HG02938 (cell line): ENCODE measurements around the gene C9orf50.

Source experiments
- ATAC-seq: cut with Tn5 transposase; IDR thresholded peaks from one replicate; pipeline ENCODE4 v1.9.1; 2021; ENCODE audit warnings: mild to moderate bottlenecking, moderate library complexity; ENCODE audit not compliant: unreplicated experiment

C9orf50 gene

DNA sequence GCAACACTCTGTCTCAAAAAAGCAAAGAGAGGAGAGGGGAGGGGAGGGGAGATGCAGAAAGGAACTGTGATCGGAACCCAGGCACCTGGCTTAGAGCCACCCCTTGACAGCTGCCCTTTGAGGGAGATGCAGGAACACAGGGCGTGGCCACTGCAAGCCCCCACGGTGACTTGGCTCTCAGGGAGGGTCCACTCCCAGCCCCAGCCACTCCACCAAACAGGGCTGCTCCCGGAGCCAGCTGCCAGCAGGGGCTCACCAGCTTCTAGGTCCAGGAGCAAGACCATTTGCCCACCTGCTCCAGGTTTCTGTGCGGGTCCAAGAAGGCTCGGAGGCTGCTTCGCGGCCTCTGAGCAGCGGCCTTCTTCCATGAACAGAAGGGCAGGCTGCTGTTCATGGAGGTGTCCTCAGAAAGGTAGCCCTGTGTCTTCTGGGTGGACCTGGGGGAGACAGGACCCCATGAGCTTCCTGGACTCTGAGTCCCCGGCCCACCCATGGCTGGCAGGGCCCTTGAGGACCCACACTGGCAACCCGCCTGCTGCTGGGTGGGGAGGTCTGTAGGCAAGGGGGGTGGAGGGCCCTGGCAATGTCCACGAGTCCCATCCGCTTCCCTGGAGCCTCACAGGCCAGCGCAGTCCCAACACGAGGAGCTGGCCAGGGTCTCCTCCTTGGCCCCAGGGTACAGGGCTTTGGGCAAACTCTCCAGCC lies 7.9 kb downstream of the C9orf50 start:
- no peak for ATAC-seq

DNA sequence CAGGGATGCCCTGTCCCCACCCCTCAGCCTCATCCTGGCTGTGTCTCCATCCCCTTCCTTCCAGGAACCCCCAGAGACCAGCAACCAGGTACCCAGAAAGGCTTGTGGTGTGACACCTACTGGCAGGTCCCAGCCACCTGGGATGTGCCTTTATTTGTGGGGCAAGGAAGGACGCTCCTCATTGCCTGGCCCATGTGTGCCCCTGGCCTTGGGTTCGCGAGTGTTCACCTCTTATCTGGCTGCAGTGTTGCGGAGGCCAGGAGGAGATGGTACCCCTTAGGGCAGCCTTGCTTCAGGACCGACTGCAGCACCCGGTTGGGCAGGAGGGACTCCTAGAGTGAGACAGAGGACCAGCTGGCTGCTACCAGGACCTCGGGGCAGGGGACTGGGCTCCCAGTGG lies 8.8 kb downstream of the C9orf50 start:
- no peak for ATAC-seq

DNA sequence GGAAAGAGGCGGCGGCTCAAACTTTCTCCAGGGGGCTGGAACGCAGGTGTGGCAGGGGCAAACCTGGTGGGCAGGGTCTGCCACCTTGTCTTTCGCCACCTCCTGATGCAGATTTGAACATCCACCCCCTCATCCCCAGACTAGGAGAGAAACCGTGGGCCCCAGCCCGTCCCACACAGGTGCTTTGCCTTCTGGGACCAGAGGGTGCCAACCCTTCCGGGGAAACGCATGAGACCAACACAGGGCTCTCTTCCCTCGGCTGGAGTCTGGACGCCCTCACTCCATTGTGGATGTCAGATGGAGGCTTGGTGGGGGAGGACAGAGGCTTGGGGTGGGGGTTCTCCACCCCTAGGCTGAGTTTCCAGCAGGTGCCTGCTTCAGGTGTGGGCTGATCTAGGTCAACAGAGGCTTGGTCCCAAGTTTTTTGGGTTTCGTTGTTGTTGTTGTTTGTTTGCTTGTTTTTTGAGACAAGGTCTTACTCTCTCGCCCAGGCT lies 9.5 kb downstream of the C9orf50 start:
- ATAC-seq, result no peak

DNA sequence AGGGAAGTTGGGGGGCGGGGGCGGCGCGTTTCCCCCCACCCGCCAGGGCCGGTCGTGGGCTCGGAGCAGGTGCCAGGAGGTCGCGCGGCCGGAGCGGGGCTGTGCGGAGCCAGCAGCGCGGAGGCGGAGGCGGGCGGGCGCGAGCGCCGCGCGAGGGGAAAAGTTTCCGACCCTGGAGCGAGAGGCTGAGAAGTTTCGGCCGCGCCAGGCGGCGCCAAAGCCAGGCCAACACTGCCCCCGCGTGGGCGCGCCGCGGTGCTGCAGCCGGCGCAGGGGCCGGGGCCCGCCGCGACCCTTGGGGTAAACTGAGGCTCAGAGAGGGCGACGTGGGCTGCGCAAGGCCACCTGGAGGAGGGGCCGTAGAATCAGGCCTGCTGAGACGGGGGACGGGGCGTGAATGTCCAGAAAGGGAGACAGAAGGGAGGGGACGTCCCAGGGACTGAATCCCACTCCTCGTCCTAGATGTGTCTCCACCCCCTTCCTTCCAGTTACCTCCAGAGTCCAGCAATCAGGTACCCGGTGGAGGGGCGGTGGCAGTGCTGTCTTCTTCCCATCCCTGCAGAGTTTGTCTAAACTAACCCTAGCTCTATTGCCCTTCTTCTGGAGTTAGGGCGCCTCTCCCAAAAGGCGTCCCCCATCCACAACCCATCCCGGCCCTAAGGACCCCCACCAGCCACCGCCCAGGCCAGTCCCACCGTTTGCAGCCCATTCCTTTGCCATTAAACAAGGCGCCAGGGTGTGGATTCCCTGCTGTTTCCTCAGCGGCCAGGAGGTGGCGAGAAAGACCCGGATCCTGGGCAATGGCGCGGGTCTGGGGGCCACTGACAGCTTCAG lies 10.2 kb downstream of the C9orf50 start:
- no peak for ATAC-seq

DNA sequence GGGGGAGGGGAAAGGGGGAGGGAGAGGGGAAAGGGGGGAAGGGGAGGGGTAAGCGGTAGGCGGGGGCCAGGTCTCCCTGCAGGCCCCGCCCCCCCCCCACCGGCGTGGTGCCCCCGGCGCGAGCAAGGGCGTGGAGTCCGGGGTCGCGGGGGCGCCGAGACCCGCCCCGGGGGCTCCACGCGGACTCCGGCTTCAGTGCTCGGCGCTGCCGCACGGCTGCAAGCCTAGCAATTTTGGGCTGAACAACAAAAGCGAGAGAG lies 10.8 kb downstream of the C9orf50 start:
- ATAC-seq, result no peak

DNA sequence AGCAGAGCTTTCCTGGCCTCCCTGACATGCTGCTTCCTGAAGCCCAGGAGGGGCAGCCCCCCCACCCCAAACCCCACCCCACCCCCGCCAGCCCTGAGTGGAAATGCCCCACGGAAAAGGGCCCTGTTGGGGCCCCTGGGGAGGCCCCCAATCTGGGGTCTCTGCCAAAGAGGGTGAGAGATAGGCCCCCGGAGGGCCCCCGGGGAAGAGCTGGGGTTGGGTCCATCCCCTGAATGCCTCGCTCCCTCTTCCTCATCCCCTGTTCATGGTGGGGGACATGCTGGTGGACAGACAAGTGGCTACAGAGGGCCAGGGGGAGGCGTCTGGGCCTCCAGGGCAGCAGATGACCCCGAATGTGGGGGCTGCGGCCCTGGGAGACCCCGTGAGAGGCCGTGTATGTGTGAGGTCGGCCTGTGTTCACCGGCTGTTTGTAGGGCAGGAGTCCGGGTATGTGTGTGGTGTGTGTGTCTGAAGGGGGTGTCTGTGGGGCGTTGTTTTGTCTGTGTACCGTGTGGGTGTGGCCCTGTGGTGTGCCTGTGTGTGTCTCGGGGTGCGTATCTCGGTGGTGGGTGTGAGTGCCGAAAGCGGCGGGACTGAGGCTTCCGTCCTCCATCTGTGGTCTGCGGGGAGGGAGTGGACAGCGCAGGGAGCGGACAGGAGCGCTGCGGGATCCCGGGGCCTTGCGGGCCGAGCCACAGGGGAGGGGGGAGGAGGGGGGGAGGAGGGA lies 11.3 kb downstream of the C9orf50 start:
- no peak for ATAC-seq

DNA sequence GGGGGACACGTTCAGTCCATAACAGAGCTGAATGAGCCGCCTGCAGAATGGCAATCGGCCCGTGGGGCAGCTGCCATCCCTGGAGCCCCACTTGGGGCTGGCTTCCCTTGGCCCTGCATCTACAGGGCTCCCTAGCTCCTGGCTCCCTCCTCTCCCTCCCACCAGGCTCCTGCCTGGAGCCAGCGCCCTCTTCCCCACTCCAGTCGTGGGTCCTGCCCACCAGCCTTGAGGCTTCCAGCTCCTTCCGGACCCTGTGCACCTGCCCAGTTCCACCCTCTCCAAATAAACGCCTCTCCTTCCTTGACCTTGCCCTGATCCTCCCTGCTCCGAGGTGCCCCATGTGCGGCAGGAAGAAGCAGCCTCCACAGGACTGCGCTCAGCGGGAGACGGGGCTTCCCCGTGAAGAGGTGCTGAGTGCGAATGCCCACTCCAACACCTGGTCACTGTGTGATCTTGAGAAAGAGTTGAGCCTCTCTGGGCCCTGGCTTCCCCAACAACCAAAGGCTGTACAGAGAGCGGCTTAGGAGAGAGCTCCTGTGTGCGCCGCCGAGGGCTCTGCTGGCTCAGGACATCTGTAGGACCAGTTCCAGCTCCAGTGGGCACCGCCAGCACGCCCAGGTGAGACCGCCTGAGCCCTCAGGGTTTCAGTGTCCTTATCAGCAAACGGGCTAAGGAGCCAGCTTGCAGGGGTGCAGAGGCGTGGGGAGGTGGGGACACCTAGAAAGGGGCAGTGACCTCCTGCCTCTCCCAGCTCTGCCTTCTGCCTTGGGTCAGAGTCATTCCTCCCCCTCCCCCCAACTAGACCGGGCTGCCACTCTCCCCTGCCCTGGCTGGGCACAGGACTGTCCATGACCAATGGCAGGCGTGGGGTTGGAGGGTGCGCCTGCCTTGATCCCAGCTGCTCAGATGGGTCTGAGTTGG lies 12.1 kb downstream of the C9orf50 start:
- ATAC-seq, result no peak

DNA sequence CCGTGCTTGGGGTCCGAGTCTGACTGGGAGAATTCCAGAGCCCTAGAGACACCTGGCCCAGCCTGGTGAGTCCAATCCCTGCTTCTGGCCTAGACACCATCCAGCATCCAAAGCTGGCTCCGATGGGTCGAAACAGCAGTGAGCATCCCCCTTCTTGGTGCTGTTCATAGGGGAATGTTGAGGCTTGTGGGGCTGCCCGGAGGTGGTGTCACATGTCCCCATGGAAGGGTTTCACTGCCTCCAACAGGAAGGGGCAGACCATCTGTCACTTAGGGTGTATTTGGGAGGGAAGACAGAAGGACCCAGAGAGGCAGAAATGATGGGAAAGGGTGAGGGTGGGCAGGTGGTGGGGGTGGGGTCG lies 13.9 kb downstream of the C9orf50 start:
- no peak for ATAC-seq

DNA sequence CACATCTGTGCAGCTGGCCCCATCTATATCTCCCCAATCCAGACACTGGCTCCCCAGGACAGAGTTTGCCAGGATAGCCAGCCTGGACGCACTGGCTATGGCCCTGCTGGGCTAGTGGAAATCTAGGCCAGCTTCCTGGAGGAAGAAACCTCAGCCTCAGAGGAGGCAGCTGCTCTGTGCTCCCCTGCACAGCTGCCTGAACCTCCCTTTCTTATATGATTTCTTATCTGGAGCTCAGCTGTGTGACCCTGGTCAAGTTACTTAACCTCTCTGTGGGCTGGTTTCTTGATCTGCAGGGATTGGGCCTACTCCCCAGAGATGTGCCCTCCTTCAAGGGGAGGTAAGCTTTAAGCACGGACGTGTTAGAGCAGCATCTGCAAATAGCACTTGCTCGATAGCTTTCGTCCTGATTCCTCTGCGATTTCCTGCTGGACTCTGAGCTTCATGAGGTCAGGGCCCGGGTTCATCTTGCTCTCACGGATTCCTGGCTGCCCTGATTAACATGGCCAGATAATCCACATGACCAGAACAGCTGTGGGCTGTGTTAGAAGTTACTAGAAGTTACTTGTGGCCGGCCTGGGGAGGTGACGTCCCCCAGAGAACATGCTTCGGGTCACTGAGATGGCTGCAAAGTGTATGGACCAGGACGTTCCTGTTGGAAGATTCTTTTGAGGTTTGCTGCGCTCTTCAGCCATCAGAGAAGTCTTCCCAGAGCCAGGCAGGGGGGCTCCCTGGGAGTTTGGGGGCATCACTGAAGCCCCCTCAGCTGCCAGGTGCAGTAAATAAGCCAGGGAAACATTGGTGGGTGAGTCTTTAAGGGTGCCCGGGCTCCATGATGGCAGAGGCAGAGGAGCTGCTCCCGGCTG lies 14.5 kb downstream of the C9orf50 start:
- no peak for ATAC-seq

DNA sequence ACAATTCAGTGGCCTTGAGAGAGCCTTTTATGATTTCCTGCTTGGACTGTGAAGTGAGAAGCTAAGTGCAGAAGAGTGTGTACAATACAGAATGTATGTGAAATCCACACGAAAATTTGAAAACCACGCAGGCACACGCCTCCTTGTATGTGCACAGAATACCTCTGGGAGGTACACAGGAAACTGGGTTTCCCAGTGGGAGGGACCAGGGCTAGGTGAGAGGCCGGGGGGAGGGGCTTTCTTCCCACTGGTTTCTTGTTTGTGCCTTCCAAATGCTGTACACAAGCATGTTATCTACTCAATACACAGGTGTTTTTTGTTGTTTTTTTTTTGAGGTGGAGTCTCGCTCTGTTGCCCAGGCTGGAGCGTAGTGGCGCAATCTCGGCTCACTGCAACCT lies 16.1 kb downstream of the C9orf50 start:
- no peak for ATAC-seq

DNA sequence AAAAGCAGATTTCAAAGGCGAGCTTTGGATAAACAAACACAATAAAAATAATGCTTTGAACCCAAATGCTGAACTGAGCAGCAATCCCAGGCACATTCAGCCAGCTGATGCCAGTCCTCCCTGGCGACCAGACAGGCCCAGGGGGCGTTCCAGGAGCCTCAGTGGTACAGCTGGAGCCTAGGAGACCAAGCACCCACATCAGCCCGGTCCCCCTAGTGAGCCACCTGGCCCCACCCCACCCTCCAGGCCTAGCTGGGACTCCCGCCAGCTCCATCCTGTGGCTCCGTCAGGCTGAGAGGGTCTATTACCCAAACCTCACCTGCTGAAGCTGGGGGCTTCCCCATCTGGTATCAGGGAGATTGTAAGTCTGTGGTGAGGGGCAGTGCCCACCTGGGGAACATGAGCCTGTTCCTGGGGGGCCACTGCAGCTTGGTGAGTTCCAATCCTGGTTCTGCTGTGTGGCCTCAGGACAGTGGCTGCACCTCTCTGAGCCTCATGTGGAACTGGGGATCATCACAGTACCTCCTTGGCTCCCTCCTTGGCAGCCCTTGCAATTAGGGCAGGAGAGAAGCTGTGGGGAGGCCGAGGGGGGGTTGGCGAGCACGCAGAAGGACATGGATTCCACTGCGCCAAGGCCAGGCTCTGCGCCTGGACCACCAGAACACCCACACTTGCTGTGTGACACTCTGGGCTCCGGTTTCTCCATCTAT lies 16.7 kb downstream of the C9orf50 start:
- no peak for ATAC-seq

DNA sequence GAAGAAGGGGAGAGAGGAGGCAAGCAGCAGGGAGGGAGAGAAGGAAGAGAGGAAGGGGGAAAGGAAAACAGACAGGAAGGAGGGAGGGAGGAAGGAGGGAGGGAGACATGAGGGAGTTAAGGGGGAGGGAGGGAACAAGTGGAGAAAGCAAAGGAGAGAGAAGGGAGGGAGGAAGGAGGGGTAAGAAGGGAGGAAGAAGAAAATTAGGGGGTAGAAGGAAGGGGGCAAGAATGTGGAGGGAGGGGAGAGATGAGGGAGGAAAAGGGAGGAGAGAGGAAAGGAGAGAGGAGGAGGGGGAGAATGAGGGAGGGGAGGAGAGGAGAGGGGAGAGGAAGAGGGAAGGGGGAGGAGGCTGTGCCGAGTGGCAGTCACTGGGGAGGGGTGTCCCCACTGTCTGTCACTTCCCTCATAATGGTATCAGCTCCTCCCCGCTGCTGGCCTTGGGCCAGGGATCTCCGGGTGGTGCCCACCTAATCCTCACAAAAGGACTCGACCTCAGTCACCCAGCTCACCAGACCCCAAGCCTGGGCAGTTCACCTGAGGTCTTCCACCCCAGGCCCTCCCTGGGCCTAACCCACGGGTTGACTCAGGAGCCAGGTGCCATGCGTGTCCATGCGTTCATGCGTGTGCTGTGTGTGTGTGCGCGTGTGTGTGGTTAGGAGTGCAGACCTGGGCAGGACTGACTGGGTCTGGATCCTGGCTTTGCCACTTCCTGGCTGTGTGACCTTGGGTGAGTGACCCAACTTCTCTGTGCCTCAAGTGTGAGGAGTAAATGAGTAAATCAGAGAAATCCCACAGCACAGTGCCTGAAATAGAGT lies 18.1 kb downstream of the C9orf50 start:
- ATAC-seq, result no peak

DNA sequence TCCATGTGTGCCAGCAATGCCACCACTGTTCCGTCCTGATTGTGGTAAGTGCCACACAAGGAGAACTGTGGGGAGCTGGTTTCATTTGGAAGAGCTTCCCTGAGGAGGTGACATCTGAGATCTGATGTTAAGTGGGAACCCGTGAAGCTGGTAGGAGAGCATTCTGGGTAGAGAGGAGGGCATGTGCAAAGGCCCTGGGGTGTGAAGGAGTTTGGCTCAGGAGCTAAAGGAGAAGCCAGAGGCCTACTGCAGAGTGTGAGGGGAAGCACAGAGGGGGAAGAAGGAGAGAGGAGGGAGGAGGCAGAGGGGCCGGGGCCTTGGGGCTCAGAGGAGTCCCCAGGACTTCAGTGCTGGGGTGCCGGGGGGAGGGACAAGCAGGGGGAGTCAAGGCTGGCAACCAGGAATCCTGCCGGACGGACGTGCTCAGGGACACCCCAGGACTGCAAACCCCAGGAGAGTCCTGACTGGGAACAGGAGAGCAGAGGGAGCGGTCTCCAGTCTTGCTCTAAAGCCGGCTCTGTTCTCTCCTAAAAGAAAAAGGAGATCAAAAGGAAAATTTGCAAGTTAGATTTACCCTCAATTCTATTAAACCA lies 19.7 kb downstream of the C9orf50 start:
- ATAC-seq, result no peak

DNA sequence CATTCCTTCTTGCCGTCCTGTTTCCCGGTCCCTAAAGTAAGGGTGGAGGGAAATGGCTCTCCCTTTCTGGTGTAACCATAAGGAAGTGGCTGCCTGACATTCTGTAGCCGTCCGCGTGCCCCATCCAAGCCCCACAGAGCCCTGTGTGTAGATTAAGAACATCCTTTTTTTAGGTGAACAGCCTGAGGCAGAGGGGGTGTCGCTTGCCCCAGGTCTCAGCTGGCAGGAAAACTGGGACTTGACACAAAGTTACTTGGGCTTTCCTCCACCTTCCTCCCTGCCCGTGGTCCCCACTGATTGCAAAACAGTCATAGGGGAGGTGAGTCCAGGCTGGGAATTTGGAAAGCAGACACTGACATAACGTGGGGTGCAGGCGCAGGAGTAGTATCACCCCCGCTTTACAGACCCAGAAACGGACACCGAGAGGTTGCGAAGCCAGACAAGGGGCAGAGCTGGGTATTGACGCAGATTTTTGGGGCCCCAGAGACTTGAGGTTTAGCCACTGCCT lies 22.8 kb downstream of the C9orf50 start:
- ATAC-seq, result no peak

DNA sequence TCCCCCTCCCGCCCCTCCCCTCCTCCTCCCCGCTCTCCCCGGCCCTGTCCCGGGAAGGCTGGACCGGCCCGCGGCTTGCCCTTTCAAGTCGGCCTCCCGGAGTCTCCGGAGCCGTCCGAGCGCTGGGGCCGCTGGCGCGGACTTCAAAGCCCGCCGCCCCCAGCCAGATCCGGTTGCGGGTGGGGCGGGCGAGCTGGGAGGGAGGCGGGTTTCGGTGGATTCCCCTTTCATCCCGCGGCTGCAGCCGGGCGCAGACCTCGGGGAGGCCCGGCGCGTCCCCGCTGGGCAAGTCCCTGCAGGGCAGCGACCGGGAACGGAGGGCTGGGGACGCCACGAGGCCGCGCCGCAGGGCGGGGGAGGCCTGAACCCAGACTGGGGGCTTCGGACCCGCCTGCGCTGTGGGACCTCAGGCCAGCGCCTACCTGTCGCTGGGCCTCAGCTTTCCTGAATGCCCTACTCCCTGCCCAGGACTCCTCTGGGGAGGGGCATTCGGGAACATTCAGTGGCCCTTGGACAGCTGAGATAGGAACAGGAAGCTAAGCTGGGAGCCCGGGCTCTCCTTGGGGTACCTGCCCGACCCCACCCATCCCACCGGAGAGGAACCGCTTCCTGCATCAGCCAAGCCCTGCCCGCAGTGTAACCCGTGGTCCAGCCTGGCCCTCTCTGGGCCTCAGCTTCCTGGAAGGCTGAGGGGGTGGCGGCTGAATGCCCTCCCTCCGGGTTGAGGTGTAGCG lies 23.4 kb downstream of the C9orf50 start:
- no peak for ATAC-seq

DNA sequence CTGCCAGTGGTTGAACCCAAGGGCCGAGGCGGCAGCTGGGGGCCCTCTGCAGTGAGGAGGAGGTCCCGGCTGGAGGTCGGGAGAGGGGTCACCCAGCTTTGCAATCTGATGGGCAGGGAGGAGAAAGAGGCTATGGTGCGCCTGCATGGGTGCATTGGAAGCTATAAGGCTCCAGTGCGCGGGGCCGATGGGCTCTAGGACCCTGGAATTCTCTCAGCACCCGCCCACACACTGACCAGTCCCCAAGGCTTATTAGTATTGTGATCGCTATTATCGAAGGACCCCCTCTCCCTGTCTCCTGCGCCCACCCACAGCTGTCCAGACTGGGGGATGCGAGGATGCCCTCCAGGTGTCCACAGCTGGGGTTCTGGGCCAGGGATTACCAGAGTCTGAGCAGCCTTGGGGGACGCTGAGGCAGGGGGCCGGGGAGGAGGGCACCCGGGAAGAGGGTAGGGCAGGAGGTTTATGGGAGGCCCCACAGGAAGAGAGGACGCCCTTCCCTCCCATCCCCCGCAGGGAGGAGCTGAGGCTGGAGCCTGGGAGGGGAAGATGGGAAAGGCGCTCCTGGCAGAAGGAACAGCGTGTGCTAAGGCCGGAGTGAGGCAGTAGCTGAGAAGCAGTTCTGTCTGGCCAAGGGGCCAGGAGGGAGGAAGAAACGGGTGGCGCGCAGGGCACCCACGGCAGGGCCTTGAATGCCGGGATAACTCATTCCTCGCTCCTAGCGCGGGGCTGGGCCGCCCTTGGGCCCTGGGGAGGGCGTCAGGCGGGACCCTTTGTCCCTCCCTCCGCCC lies 24.2 kb downstream of the C9orf50 start:
- no peak for ATAC-seq
